H9 (cell line): ENCODE results near the gene FASTKD2. TPM values are rescaled to one million over a fixed set of nuclear protein-coding genes. Genes with fewer than 3 reads are reported as not detected.

Experiments used
- DNase-seq: peaks from one replicate; pipeline ENCODE4 v3.0.0-alpha.2; 2017
- H2AFZ ChIP-seq: one replicate; pipeline ENCODE4 v1.6.1; 2013; ENCODE audit warnings: mild to moderate bottlenecking, low read length, control low read depth, moderate library complexity
- H2AK5ac ChIP-seq: 2 replicates; pipeline ENCODE4 v1.6.1; 2013; ENCODE audit warnings: low read length, control low read depth, mixed read lengths; ENCODE audit not compliant: insufficient read length
- H2BK120ac ChIP-seq: one replicate; pipeline ENCODE4 v1.6.1; 2013; ENCODE audit warnings: low read depth, mild to moderate bottlenecking, low read length, control low read depth, inconsistent platforms; ENCODE audit not compliant: poor library complexity, severe bottlenecking
- H2BK12ac ChIP-seq: 2 replicates; pipeline ENCODE4 v1.6.1; 2013; ENCODE audit warnings: low read length, control low read depth, mixed read lengths, low read depth; ENCODE audit not compliant: insufficient read length
- H2BK15ac ChIP-seq: 2 replicates; pipeline ENCODE4 v1.6.1; 2013; ENCODE audit warnings: low read depth, low read length, control low read depth
- H2BK20ac ChIP-seq: one replicate; pipeline ENCODE4 v1.6.1; 2013; ENCODE audit warnings: low read depth, mild to moderate bottlenecking, low read length, control low read depth, inconsistent platforms; ENCODE audit not compliant: poor library complexity, severe bottlenecking
- H2BK5ac ChIP-seq: 2 replicates; pipeline ENCODE4 v1.6.1; 2013; ENCODE audit warnings: low read length, control low read depth, mixed read lengths; ENCODE audit not compliant: insufficient read length
- H3K14ac ChIP-seq: 2 replicates; pipeline ENCODE4 v1.6.1; 2013; ENCODE audit warnings: low read length, control low read depth; ENCODE audit not compliant: insufficient read depth
- H3K18ac ChIP-seq: 2 replicates; pipeline ENCODE4 v1.6.1; 2013; ENCODE audit warnings: low read depth, mild to moderate bottlenecking, mixed read lengths, low read length, control low read depth; ENCODE audit not compliant: insufficient read length
- H3K23ac ChIP-seq: 2 replicates; pipeline ENCODE4 v1.6.1; 2013; ENCODE audit warnings: low read length, control low read depth, mixed read lengths, low read depth; ENCODE audit not compliant: insufficient read length
- H3K23me2 ChIP-seq: 2 replicates; pipeline ENCODE4 v1.6.1; 2013; ENCODE audit warnings: low read depth, mild to moderate bottlenecking, mixed read lengths, low read length, control low read depth; ENCODE audit not compliant: insufficient read length, poor library complexity, severe bottlenecking
- H3K27ac ChIP-seq: 2 replicates; pipeline ENCODE4 v1.5.1; 2013; ENCODE audit warnings: low read length, control low read depth, mixed read lengths, low read depth; ENCODE audit not compliant: insufficient read length
- H3K27me3 ChIP-seq: 2 replicates; pipeline ENCODE4 v1.6.1; 2013; ENCODE audit warnings: low read length, control low read depth, inconsistent platforms; ENCODE audit not compliant: insufficient read depth
- H3K4ac ChIP-seq: 2 replicates; pipeline ENCODE4 v1.6.1; 2013; ENCODE audit warnings: low read depth, mild to moderate bottlenecking, control low read depth, inconsistent platforms, low read length, moderate library complexity
- H3K4me1 ChIP-seq: 2 replicates; pipeline ENCODE4 v1.6.1; 2013; ENCODE audit warnings: low read length, control low read depth, inconsistent platforms; ENCODE audit not compliant: insufficient read depth
- H3K4me2 ChIP-seq: 2 replicates; pipeline ENCODE4 v1.6.1; 2013; ENCODE audit warnings: low read length, control low read depth, mixed read lengths; ENCODE audit not compliant: insufficient read length, insufficient read depth
- H3K56ac ChIP-seq: 2 replicates; pipeline ENCODE4 v1.6.1; 2013; ENCODE audit warnings: low read depth, mild to moderate bottlenecking, mixed read lengths, low read length, control low read depth; ENCODE audit not compliant: insufficient read length
- H3K79me1 ChIP-seq: 2 replicates; pipeline ENCODE4 v1.6.1; 2013; ENCODE audit warnings: low read depth, mild to moderate bottlenecking, moderate library complexity, low read length, control low read depth, inconsistent platforms; ENCODE audit not compliant: insufficient read depth, poor library complexity, severe bottlenecking
- H3K79me2 ChIP-seq: 2 replicates; pipeline ENCODE4 v1.6.1; 2013; ENCODE audit warnings: low read length, control low read depth, inconsistent platforms; ENCODE audit not compliant: insufficient read depth
- H3K9ac ChIP-seq: 2 replicates; pipeline ENCODE4 v1.6.1; 2013; ENCODE audit warnings: low read length, control low read depth, mixed read lengths; ENCODE audit not compliant: insufficient read length; ENCODE audit errors: extremely low read depth
- H3K9me3 ChIP-seq: one replicate; pipeline ENCODE4 v1.6.1; 2013; ENCODE audit warnings: low read depth, low read length, inconsistent platforms; ENCODE audit not compliant: control insufficient read depth
- H3T11ph ChIP-seq: one replicate; pipeline ENCODE4 v1.6.1; 2013; ENCODE audit warnings: mild to moderate bottlenecking, low read length, control low read depth, inconsistent platforms
- H4K20me1 ChIP-seq: one replicate; pipeline ENCODE4 v1.6.1; 2013; ENCODE audit not compliant: control insufficient read depth, insufficient read length, insufficient read depth
- H4K5ac ChIP-seq: 2 replicates; pipeline ENCODE4 v1.6.1; 2013; ENCODE audit warnings: low read depth, mild to moderate bottlenecking, mixed read lengths, low read length, control low read depth; ENCODE audit not compliant: insufficient read length
- H4K8ac ChIP-seq: replicated peaks from 2 replicates; pipeline ENCODE4 v1.6.1; 2013; ENCODE audit warnings: low read length, control low read depth, mixed read lengths, low read depth; ENCODE audit not compliant: insufficient read length
- H4K91ac ChIP-seq: 2 replicates; pipeline ENCODE4 v1.6.1; 2013; ENCODE audit warnings: low read depth, mild to moderate bottlenecking, moderate library complexity, mixed read lengths, low read length, control low read depth; ENCODE audit not compliant: insufficient read length
- H3K27ac Mint-ChIP-seq, 3 experiments: 2 replicates in 2 of 3; 3 replicates in 1 of 3; pipeline ENCODE4 v1.8.0; 2020 to 2021; ENCODE audit warnings: mixed read lengths in 3 of 3, mild to moderate bottlenecking in 1 of 3, moderate library complexity in 1 of 3
- H3K27me3 Mint-ChIP-seq: 2 replicates; pipeline ENCODE4 v1.8.0; 2021; ENCODE audit warnings: low read depth, mild to moderate bottlenecking, moderate library complexity, mixed read lengths
- H3K36me3 Mint-ChIP-seq, 3 experiments: 2 replicates in 2 of 3; 3 replicates in 1 of 3; pipeline ENCODE4 v1.8.0; 2020 to 2021; ENCODE audit warnings: low read depth in 3 of 3, mixed read lengths in 3 of 3; ENCODE audit not compliant: insufficient read depth in 1 of 3
- H3K4me1 Mint-ChIP-seq, 2 experiments: 2 replicates each; pipeline ENCODE4 v1.8.0; 2020; ENCODE audit warnings: mixed read lengths in 2 of 2
- H3K4me3 Mint-ChIP-seq, 2 experiments: 2 replicates in 1 of 2; 3 replicates in 1 of 2; pipeline ENCODE4 v1.8.0; 2020 to 2021; ENCODE audit warnings: mild to moderate bottlenecking in 2 of 2, mixed read lengths in 2 of 2, moderate library complexity in 1 of 2
- H3K9me3 Mint-ChIP-seq, 2 experiments: 2 replicates in 1 of 2; 3 replicates in 1 of 2; pipeline ENCODE4 v1.8.0; 2020; ENCODE audit warnings: mild to moderate bottlenecking in 2 of 2, mixed read lengths in 2 of 2, moderate library complexity in 1 of 2
- WGBS: extraction: QIAGEN DNeasy Blood & Tissue Kit; methylation state at CpG from one replicate; pipeline ENCODE4 v1.1.7; 2013; ENCODE audit warnings: missing lambda C conversion rate, low lambda C conversion rate, mixed read lengths; ENCODE audit not compliant: insufficient read length; ENCODE audit errors: extremely low coverage; 5-methylcytosine and 5-hydroxymethylcytosine counted together
- total RNA-seq: library from RNA; stranded (reverse); gene quantifications from 2 replicates; pipeline ENCODE4 v1.2.1, GENCODE V29; 2021
- TF ChIP-seq, protein P1 (sequence below): fragments of 200-600 bp; sonication (generic); conservative IDR thresholded peaks from 3 replicates; pipeline ENCODE4 v1.8.0; 2021; ENCODE audit warnings: antibody characterized with exemption, mild to moderate bottlenecking

Gene FASTKD2
- total RNA-seq, 1 experiment from 2014 or later: 39.2 TPM

DNA sequence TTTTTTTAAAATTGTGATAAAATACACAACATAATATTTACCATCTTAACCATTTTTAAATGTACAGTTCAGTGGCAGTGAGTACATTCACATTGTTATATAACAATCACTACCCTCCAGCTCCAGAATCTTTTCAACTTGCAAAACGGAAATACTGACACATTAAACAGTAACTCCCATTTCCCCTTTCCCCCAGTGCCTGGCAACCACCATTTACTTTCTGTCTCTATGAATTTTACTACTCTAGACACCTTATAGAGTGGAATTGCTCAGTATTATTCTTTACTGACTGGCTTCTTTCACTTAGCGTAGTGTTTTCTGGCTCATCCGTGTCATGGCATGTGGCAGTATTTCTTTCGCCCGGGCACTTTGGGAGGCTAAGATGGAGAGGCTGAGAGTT is 32.6 kb downstream of the FASTKD2 start:
- Mint-ChIP-seq H3K27ac (no peak overlapping the region), H3K4me1 (peaks cover 25 to 35% of the 10 kb centered on the region in 2 experiments), H3K27me3 (no peaks in the 10 kb centered on the region), H3K9me3 (no peaks in the 10 kb centered on the region), H3K4me3 (no peak overlapping the region), H3K36me3 (peaks cover 0 to 13% (median 4%) of the 10 kb centered on the region in 3 experiments; a peak in 3 of 7 replicates)
- Histone ChIP-seq H4K5ac (no peak overlapping the region), H2BK20ac (no peak overlapping the region), H2AFZ (no peak overlapping the region), H3K23me2 (no peaks in the 10 kb centered on the region), H3K4me2 (no peak overlapping the region), H2BK15ac (no peak overlapping the region), H2BK120ac (no peak overlapping the region), H4K91ac (no peak overlapping the region), H3K4me1 (peaks cover 5% of the 10 kb centered on the region; the same call in 1 of the 2 replicates), H3K79me1 (no peaks in the 10 kb centered on the region), H2BK5ac (no peak overlapping the region), H4K8ac (no peak overlapping the region), H3K23ac (no peak overlapping the region), H3K79me2 (no peaks in the 10 kb centered on the region), H3K56ac (no peak overlapping the region), H3K27ac (no peak overlapping the region), H2AK5ac (no peak overlapping the region), H3K9ac (no peak overlapping the region), H3K18ac (no peak overlapping the region), H3K14ac (no peak overlapping the region), H4K20me1 (no peaks in the 10 kb centered on the region), H3T11ph (no peak overlapping the region), H3K27me3 (no peaks in the 10 kb centered on the region), H3K4ac (no peak overlapping the region), H2BK12ac (no peak overlapping the region), H3K9me3 (no peaks in the 10 kb centered on the region)
- TF ChIP-seq, protein P1, sequence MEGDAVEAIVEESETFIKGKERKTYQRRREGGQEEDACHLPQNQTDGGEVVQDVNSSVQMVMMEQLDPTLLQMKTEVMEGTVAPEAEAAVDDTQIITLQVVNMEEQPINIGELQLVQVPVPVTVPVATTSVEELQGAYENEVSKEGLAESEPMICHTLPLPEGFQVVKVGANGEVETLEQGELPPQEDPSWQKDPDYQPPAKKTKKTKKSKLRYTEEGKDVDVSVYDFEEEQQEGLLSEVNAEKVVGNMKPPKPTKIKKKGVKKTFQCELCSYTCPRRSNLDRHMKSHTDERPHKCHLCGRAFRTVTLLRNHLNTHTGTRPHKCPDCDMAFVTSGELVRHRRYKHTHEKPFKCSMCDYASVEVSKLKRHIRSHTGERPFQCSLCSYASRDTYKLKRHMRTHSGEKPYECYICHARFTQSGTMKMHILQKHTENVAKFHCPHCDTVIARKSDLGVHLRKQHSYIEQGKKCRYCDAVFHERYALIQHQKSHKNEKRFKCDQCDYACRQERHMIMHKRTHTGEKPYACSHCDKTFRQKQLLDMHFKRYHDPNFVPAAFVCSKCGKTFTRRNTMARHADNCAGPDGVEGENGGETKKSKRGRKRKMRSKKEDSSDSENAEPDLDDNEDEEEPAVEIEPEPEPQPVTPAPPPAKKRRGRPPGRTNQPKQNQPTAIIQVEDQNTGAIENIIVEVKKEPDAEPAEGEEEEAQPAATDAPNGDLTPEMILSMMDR: no peak
- no CpG with 5 or more reads among the region's 5 CpGs for WGBS
- no peak for DNase-seq
